ENCODE measurements around the gene DEAF1. TPM values are rescaled to one million over a fixed set of nuclear protein-coding genes. Genes with fewer than 3 reads are reported as not detected.

Gene DEAF1
- total and polyA plus RNA-seq, 2 of the 13 experiments (the other 11 are each of a cell fraction or from before 2014, with no cell fraction given) = 22.3 to 29.6 TPM

DNA sequence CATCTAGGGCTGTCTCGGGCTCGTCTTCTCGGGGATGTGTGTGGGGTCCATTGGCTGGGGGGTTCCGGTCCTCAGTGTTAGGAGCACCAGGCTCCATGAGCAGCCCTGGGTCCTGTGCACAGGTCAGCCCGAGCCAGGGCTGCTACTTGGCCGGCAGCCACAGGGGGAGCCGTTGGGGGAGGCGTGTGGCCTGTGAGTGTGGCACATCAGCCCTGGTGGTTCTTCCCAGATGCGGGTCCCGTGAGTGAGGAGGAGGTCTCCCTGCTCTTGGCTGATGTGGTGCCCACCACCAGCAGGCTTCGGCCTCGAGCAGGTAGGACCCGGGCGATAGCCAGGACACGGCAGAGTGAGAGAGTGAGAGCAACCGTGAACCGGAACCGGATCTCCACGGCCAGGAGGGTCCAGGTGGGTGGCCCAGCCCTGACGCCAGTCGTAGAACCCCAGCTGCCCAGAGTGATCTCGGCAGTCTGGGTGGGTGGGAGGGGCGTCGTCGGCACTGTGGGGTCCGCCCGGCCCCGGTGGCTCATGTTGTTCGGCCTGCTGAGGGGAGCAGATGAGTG is 97.8 kb downstream of the DEAF1 start:
- TF ChIP-seq, protein P1, sequence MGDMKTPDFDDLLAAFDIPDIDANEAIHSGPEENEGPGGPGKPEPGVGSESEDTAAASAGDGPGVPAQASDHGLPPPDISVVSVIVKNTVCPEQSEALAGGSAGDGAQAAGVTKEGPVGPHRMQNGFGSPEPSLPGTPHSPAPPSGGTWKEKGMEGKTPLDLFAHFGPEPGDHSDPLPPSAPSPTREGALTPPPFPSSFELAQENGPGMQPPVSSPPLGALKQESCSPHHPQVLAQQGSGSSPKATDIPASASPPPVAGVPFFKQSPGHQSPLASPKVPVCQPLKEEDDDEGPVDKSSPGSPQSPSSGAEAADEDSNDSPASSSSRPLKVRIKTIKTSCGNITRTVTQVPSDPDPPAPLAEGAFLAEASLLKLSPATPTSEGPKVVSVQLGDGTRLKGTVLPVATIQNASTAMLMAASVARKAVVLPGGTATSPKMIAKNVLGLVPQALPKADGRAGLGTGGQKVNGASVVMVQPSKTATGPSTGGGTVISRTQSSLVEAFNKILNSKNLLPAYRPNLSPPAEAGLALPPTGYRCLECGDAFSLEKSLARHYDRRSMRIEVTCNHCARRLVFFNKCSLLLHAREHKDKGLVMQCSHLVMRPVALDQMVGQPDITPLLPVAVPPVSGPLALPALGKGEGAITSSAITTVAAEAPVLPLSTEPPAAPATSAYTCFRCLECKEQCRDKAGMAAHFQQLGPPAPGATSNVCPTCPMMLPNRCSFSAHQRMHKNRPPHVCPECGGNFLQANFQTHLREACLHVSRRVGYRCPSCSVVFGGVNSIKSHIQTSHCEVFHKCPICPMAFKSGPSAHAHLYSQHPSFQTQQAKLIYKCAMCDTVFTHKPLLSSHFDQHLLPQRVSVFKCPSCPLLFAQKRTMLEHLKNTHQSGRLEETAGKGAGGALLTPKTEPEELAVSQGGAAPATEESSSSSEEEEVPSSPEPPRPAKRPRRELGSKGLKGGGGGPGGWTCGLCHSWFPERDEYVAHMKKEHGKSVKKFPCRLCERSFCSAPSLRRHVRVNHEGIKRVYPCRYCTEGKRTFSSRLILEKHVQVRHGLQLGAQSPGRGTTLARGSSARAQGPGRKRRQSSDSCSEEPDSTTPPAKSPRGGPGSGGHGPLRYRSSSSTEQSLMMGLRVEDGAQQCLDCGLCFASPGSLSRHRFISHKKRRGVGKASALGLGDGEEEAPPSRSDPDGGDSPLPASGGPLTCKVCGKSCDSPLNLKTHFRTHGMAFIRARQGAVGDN (CRISPR knock-in tag; IDR thresholded peaks at IDR 0.05) = no peak
- TF ChIP-seq ZNF546 (CRISPR knock-in tag; conservative IDR thresholded peaks at IDR 0.05) (no peak), TBX3 (IDR thresholded peaks at IDR 0.05; ENCODE audit: borderline replicate concordance) (no peak), AGO2 (optimal IDR thresholded peaks at IDR 0.05; ENCODE audit: low read depth, low read length) (peak; percentile 51), MATR3 (CRISPR knock-in tag; IDR thresholded peaks at IDR 0.05) (no peak), ZNF274 (CRISPR knock-in tag; IDR thresholded peaks at IDR 0.05) (no peak), SOX6 (IDR thresholded peaks at IDR 0.05) (no peak), SOX6 (CRISPR knock-in tag; IDR thresholded peaks at IDR 0.05) (no peak)
- TF ChIP-seq, protein P2, sequence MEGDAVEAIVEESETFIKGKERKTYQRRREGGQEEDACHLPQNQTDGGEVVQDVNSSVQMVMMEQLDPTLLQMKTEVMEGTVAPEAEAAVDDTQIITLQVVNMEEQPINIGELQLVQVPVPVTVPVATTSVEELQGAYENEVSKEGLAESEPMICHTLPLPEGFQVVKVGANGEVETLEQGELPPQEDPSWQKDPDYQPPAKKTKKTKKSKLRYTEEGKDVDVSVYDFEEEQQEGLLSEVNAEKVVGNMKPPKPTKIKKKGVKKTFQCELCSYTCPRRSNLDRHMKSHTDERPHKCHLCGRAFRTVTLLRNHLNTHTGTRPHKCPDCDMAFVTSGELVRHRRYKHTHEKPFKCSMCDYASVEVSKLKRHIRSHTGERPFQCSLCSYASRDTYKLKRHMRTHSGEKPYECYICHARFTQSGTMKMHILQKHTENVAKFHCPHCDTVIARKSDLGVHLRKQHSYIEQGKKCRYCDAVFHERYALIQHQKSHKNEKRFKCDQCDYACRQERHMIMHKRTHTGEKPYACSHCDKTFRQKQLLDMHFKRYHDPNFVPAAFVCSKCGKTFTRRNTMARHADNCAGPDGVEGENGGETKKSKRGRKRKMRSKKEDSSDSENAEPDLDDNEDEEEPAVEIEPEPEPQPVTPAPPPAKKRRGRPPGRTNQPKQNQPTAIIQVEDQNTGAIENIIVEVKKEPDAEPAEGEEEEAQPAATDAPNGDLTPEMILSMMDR (CRISPR knock-in tag; IDR thresholded peaks at IDR 0.05) = peak; percentile 35; the same call in 1 of the 2 replicates
- peaks cover 48 to 88% of the 10 kb centered on the region in 2 experiments for H3K36me3 ChIP-seq (replicated peaks in 1 of 2; ENCODE audit: control insufficient read depth in 1 of 2, insufficient read depth in 2 of 2, low read length in 2 of 2)

More for the DNA sequence above, 97.8 kb downstream of the DEAF1 start:
- Histone ChIP-seq H3K4me3 (replicated peaks in 1 of 3; ENCODE audit: insufficient read depth in 1 of 3, low read depth in 2 of 3, low read length in 3 of 3) (no peak overlapping the region), H3K4me2 (ENCODE audit: low read depth, low read length) (no peak overlapping the region), H3K4me1 (ENCODE audit: insufficient read depth, low read length) (peaks cover 12% of the 10 kb centered on the region), H3K9me3 (ENCODE audit: low read length) (no peaks in the 10 kb centered on the region), H3K9ac (ENCODE audit: insufficient read depth, low read depth, low read length) (no peak overlapping the region), H3K79me2 (ENCODE audit: insufficient read depth, low read length) (peaks cover 4% of the 10 kb centered on the region), H2AFZ (ENCODE audit: low read length) (no peak overlapping the region), H3K27ac (ENCODE audit: extremely low read length, insufficient read depth, low read length) (no peak overlapping the region), H4K20me1 (ENCODE audit: insufficient read depth, low read length) (peaks cover 4% of the 10 kb centered on the region; the same call in 1 of the 2 replicates), H3K27me3 (ENCODE audit: control insufficient read depth in 1 of 2, insufficient read depth in 2 of 2, low read length in 2 of 2) (no peaks in the 10 kb centered on the region)
- ChIA-PET CTCF (ENCODE audit: low intra/inter-chr PET ratio, low total read pairs) (no interaction called here), POLR2A (no interaction called here)
- FAIRE-seq (no peak), DNase-seq (ENCODE audit: low spot score) (no peak), ATAC-seq (peak; percentile 79)
- BruUV-seq (replicated peaks) = no TSS peak
- 93% methylated on average over 8 of the region's 29 CpGs for WGBS (ENCODE audit: low lambda C conversion rate)
- in situ Hi-C loops (cut with HindIII; ENCODE audit: extremely low pct_ligation_motif_present, low pct_unique_long_range_greater_than_20kb) = loop anchor here (5.0 kb wide), 1 partner anchor 40 kb away; no protein-coding TSS in a partner anchor
- intact Hi-C loops (cut with micrococcal nuclease; ENCODE audit: unreplicated experiment) = no loop called here
